ENCODE data around the gene CEMP1.

Gene CEMP1

DNA sequence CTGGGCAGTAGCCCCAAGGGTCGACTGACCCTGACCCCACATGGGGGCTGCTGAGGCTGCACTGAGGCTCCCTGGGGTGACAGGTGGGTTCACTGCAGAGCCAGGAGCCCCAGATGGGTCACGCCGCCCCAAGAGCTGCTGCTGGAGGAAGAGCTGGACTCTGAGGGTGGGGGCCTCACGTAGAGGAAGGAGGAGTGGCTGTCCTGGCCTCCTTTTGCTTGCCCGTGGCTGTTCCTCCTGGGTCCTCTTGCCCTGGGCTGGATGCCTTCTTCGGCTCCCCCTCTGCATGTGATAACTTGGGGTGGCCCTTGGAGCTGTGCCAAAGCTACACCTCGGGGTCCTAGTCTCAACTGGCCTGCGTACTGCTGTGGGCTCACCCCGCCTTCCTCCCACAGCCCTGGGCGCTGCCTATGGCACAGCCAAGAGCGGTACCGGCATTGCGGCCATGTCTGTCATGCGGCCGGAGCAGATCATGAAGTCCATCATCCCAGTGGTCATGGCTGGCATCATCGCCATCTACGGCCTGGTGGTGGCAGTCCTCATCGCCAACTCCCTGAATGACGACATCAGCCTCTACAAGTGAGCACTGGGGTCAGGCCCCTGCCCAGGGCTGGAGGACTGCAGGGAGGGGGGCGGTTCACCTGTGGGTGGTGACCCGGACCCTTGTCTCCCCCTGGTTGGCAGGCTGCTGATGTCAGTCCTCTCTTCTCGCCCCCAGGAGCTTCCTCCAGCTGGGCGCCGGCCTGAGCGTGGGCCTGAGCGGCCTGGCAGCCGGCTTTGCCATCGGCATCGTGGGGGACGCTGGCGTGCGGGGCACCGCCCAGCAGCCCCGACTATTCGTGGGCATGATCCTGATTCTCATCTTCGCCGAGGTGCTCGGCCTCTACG, 12.1 kb downstream of the CEMP1 start:
- no peak for DNase-seq (ENCODE audit: low read depth)

DNA sequence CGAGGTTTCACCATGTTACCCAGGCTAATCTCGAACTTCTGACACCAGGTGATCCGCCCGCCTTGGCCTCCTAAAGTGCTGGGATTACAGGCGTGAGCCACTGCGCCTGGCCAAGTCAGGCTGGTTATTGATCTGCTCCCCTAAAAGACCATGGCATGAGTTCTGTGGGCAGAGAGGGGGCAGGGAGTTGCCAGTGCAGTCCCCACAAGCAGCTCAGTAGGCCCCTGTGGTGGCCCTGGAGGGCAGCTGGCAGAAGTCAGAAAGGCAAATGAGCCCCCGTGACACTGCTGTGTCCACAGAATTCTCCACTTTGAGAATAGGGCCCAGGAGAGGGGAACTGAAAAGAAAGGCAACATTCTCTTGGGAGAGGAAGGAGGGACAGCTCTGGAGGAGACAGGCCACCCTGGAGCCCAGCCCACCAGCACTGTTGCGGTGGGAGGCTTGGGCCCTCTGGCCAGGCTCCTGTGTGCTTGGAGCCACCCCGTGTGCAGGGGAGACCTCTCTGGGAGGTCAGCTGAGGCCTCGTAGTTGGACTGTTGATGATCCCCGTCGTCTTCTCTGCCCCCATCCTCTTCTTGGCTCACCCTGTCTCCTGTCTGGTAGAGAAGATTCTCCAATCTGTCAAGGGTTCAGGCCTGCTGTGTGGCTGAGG, 13.1 kb downstream of the CEMP1 start:
- no peak for DNase-seq (ENCODE audit: low read depth)

DNA sequence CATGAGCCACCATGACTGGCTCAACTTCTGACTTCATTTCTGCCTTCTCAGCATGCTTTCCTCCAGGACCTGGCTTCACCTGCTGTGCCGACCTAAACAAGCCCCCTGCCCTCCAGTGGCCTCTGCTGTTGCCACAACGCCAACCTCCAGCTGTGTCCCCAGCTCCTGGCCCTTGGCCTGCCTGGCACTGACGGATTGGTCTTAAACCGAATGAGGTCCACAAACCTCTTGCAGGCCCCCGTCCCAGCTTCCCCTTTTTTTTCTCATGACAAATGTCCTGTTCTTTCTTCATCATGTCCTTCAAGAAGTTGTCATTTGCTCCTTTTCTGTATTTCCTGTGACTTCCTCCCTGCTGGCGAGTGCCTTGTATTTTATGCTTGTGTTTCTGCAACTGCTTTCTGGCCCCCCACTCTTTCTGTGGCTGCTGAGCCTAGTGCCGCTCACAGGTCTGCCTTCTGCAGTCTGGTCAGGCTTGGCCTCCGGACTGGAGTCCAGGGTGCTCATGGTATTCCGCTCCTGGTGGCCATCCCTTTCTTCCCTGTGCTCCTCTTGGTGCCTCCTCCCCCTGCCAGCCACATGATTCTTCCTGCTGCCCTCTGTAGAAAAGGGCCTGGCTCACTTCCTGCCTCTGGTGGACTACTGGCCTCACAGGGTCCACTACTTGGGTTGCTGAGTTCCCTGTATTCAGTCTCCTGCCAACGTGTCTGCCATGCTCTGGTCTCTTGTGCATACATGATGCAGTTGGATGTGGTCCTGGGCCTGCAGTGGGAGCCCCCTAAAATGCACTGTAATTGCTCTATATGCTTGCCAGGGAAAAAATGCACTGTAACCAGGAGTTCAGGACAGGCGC, 14.6 kb downstream of the CEMP1 start:
- DNase-seq (ENCODE audit: low read depth), result no peak

DNA sequence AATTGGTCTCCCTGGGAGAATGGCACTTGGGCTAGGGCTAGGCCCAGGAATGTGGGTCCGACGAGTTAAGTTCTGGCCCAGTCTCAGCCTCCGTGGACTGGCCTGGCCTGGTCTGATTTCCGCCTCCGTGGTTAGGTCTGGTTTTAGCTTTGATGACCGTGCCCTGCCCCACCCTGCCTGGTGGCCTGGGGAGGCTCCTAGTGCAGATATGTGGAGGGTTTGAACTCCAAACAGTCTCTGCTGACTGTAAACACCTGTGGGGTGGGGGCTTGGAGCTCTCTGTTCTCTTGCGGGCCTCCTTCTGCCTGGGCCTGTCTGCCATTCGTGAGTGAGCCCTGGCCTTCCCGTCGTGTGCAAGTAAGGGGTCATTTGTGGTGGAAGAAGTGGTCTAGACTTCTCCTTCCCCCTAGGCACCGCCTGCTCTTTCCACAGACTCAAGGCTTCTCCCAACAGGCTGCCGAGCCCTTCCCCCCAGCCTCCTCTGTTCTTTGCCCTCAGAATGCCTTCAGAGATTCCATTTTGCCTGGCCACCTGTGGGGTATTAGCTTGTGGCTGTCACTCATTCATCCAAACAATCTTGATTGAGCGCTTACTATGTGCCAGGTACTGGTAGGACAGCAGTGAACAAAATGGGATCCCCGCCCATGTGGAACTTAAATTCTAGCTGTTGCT, 15.9 kb downstream of the CEMP1 start:
- DNase-seq (ENCODE audit: low read depth), result no peak

DNA sequence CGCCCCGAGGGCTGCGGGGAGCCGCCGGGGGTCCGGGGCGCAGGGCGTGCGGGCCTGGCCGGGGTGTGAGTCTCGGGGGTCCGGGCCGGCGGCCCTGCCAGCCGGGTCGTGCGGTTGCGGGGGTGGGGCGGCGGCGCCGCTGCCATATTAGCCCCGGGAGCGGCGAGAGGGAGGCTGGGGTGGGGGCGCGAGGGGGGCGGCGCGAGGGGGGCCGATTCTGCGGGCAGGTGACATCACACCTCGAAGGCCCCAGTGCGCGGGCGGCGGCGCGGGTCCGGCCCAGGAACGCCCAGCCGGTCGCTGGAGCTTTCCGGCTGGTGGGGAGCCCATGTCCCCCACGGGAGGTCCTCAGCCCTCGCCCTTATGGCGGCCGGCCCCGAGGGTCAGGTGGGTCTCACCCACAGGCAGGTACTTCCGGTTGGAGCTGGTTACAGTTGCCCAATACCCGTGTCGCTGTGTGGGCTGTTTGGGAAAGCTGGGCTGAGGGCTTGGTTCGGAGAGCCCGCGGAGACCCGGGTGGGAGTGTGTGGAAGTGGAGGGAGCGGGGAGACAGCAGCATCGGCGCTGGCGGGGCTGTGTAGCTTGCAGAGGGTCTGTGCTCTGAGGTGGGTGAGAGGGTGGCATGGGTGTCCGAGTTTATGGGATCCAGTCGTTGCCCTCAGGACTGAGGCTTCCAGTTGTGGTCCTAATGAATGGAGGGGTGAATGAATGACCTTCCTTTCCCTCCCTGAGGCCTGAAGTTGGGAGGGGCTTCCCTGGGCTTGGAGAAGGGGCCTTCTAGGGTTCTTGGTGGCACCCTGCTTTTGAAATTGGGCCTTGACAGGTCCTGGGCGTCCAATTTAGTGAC, 16.7 kb downstream of the CEMP1 start:
- no peak for DNase-seq (ENCODE audit: low read depth)

DNA sequence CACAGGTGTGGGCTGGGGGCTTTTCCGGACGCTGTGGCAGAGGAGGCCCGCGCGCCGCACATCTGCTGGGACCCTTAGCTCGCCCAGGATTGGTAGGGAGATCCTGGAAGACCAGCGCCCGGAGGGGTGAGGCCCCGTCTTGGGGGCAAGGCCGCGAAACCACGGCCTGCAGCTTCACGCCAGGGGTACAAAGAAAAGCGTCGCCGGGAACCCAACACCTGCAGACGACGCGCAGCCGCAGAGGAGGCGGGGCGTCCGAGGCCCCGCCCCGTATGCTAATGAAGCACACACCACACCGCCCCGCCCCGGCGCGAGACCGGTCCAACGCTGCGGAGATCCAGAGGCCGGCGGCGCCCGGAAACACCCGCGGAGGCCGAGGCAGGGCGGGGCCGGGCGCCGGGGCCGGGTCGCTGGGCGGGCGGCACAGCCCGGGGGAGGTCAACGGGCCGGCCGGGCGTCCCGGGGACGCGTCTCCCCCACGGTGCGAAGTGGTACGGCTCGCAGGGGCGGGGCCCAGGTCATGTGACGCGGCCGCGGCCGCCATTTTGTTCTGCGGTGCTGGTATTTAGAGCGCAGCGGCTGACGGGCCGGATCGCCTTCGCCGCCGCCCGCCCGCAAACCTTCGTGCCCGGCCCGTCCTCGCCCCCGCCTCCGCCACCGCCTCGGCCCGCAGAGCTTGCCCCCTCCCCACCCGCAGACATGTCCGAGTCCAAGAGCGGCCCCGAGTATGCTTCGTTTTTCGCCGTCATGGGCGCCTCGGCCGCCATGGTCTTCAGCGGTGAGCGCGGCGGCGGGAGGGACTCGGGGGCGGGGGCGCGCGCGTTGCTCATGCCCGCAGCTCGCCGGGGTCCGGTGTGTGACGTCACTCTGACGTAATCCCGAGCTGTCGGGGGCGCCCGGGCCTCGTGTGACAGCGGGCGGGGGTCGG, 17.5 kb downstream of the CEMP1 start, which contains the start of gene ATP6V0C:
Gene ATP6V0C, plus strand, starts transcription at position 548 of the 928 bp plus-strand sequence. Its CDS starts 152 bp downstream, at position 700.
- DNase-seq (ENCODE audit: low read depth), result no peak

DNA sequence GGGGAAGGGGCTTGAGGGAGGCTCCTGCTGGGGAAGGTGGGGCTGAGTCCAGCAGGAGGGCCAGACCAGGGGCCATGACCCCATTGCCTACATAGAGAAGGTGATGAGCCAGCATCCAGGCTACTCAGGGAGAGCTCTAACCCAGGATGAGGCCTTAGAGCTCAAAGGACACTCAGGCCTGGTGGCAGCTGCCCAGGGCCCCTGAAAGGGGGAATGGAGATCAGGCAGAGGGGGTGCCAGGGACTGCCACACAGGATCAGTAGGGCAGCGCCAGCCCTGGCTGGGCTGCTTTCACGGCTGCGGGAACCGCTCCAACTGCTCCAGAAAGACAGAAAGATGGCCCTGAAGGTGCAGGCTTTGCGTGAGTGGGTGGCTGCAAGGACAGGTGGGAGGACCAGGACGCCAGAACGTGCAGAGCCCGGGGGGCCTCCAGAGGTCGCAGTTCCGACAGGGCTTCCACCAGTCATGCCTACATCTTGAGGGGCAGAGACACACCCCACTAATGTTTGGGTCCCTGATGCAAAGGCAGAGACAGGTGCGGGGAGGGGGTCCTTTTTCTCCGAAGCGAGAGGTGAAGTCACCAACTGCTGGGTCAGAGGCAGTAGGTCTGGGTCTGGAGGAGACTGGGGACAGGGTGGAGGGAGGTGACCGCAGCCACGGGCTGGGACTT, 18.3 kb downstream of the CEMP1 start:
- no peak for DNase-seq (ENCODE audit: low read depth)

DNA sequence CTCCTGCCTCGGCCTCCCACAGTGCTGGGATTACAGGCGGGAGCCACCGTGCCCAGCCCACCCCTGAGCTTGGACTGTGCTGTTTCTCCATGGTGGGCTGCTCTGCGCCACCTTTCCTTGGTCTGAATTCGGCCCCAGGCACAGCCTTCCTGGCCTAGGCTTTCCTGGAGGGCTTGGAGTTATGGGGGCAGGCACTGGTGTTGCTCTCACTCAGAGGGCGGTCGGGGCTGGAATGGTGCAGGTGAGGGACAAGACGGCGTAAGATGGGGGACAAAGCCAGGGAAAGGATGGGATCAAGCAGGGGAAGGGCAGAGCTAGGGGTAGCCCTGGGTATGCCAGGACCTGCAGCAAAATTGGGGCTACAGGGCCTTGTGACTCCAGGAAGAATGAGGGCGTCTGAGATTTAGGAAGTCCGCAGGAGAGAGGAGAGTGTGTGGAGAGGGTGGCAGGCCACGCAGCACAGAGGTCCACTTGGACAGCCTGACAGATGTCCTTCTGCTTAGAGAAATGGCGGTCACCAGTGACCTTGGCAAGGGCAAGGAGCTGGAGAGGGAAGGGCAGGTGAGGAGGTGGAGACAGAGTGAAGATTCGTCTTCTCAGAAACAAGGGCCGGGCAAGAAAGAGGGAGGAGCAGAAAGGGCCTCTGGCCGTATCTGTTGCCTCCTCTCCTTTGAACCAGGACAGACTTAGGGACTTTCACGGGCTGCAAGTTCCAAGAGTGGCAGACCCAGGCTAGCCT, 19.0 kb downstream of the CEMP1 start:
- DNase-seq (ENCODE audit: low read depth), result no peak

DNA sequence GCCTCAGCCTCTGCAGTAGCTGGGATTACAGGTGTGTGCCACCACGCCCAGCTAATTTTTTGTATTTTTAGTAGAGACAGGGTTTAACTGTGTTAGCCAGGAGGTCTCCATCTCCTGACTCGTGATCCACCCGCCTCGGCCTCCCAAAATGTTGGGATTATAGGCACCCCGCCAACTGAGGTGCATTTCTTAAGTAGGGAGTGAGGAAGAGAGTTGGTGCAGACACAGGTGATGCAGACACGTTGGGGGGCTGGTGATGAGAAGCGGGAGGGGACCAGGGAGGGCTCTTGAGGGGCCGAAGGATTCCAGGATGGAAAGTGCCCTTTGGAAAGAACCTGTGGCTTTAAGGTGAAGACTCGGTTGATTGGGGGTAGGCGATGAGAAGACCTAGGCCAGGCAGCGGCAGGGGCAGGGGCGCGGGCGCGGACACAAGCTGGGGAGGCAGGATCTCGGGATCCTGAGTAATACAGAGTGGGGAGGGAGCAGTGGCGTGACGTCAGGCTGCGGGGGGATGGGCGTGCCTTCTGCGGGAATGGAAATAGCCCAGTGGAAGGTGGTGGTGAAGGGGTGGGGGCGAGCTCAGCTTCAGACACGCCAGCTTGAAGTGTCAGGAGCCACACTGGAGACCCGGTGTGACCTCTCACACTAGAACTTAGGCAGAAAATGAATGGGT, 19.9 kb downstream of the CEMP1 start:
- no peak for DNase-seq (ENCODE audit: low read depth)

DNA sequence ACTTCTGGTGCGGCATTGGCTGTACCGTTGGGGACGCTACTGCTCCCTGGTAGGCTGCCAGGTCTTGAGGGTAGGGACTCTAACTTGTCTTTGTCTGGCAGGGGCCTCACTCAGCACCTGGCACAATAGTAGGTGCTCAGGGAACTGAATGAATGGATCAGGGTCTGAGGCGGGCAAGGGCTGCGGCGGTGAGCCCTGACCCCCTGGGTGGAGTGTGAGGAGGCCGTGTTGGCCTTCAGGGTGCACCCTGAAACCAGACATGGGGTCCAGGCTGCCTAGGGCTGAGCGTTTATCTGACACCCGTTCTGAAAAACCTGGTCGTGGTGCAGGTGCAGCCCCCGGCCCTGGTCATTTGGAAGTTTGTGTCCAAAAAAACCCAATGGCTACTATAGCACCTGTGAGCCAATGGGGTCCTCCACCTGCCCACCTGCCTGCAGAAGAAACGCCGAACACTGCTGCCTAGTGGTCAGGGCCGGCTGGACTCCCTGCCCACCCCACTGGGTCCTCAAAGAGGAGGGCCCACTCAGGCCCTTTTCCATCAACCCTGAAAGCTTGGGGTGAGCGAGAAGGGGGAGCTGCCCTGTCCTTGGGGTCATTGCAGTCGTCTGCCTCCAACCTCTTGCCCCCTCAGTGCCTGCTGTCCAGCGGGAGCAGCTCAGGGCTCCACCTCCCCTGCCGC, 22.3 kb downstream of the CEMP1 start:
- no peak for DNase-seq (ENCODE audit: low read depth)

DNA sequence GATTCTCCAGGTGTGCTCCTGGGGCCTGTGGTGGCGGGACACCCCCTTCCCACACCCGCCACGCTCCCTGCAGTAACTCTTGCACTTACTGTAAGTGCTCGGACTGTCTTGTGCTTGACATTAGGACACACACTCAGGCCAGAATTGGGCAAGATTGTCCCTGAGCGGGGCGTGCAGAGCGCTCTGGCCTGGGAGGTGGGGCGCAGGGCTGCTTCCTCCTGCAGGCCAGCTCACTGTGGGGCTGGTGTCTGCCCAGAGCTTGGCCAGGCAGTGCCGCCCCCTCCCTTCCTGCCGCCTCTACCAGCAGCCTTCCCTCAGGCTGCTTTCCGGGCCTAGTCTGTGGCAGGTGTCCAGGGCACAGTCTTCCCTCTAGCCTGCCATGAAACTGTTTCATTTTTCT, 23.5 kb downstream of the CEMP1 start:
- no peak for DNase-seq (ENCODE audit: low read depth)

DNA sequence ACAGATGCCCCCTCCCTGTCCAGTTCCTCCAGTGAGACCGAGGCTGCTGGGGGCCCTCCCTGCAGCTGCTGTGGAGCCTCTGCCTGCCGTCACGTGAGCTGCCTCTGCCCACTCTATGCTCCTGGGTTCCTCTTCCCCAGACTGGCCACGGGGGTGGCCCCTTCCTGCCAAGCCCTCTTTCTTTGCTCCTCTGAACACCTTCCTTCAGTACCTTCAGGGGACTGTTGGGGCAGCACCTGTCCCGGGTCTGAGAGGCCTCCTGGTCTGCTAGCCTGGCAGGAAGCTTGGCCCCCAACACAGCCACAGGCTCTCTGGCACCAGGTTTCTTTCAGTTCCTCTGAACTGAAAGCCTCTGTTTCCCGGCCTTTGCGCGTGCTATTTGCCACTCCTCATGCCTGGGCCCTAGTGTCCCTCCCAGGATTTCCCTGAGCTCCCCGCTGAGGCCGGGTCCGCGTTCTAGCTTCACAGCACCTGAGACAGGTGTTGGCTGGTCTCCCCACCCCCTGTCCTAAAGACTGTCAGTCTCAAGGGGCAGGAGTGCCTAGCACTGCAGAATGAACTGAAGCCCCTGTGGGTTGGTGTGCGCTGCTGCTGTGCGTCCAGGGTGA, 24.1 kb downstream of the CEMP1 start:
- DNase-seq (ENCODE audit: low read depth), result no peak

DNA sequence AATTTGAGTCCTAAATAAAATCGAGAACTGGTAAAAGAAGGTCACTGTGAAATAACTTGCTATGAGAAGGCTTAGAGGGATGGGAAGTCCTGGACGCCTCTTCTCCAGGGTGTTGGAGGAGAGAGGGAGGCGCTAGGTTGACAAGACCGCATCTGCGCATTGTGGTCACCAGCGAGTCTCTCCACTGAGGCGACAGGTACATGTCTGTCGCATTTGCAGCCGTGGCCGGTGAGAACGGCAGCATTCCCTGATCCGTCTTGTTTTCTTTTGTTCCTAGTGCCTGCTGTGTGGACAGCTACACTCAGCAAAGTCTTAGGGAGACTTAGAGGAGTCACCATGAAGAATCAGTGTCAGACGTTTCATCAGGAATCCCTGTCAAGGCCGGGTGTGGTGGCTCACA, 25.5 kb downstream of the CEMP1 start:
- no peak for DNase-seq (ENCODE audit: low read depth)

DNA sequence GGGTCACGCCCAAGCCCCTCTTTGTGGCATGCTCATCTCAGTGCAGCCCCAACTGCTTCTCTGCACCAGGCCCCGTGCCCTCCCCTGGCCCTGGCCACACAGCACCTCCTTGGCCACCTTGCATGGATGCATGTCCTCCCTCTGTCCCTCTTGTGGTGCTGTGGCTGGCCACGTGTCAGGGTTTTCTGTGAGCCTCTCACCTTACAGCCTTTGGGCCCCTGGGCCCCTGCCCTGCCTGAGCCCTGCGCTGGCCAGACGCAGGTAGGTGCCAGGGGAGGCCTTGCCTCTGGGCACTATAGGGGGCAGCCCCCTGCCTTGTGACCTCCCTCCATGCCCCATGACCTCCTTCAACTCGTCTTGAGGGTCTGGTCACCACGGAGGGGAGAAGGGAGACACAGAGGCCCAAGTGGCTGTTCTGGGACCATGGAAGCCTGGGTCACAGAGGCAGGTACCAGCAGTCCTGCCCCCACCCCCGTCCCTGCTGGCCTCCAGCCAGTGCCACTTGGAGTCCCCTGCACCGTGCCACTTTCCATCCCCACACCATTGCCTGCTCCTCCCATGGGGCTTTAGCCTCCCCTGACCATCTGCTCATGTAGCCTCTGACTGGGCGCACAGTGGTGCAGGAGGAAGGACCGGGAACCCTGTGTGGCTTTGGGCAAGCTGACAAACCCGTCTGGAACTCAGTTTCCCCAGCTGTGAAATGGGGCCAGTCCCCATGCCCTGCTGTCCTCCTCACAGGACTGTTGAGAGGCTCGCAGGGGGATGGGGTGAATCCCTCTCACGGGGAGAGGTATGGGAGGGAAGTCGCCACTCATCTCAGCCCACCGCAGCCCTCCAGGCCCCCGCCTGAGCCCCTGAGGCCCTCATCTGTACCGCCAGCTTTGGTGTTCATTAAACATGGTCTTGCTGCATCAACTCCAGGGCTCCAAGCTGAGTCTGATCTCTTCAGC, 29.0 kb downstream of the CEMP1 start:
- no peak for DNase-seq (ENCODE audit: low read depth)

DNA sequence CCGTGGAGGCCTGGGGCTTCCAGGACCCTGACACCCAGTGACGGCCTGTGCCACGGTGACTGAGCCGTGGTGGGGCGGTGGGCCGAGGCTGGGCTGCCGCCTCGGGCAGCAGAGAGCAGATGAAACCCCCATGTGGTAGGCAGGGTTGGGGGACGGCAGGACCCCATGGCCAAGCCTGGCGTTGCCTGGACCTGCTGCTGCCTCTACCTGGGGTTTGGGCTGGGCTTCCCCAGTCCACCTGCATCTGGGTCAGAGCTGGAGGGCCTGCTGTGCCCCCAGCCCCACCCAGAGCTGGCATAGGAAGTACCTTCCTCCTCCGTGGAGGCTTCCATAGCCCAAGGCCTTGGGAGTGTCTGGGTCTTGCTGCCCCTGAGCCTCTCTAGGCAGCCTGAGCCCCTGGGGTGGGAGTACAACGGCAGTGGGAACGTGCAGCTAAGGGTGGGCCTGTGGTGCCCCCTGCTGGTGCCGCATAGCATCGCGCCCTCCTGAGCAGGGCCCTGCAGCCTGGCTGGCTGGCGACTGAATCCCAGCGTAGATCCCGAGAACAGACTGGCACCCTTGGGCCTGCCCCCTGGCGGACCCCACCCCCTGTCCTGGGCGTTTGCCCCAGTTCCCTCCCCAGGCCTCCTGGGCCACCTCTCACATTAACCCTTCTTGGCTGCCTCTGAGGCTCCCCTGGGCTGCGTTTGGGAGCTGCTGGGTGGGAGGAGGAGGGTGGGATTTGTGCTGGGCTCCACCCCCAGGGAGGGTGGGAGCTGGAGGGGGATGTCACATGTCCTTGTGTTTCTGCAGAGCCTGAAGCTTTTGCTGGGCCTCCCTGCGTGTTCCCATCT, 30.1 kb downstream of the CEMP1 start:
- no peak for DNase-seq (ENCODE audit: low read depth)
